ENCODE measurements around the gene ZYG11A.
"Not testable (repeated sequence)": the region's sequence is repeated elsewhere in the genome, so short reads cannot be mapped to it uniquely, and the experiment has no call there.

DNA sequence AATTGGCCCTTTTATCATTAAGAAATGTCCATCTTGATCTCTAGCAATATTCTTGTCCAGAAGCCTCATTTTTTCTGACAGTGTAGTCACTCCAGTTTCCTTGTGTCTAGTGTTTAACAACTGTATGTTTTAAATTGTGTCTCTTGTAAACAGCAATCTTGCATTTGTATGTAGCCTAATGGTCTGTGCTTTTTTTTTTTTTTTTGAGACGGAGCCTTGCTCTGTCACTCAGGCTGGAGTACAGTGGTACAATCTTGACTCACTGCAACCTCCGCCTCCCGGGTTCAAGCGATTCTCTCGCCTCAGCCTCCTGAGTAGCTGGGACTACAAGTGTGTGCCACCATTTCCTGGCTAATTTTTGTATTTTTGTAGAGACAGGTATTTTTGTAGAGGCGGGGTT lies 2.6 kb downstream of the ZYG11A start:
- TF ChIP-seq EP300 (IDR thresholded peaks at IDR 0.05): not testable (repeated sequence)
- TF ChIP-seq, protein P1, sequence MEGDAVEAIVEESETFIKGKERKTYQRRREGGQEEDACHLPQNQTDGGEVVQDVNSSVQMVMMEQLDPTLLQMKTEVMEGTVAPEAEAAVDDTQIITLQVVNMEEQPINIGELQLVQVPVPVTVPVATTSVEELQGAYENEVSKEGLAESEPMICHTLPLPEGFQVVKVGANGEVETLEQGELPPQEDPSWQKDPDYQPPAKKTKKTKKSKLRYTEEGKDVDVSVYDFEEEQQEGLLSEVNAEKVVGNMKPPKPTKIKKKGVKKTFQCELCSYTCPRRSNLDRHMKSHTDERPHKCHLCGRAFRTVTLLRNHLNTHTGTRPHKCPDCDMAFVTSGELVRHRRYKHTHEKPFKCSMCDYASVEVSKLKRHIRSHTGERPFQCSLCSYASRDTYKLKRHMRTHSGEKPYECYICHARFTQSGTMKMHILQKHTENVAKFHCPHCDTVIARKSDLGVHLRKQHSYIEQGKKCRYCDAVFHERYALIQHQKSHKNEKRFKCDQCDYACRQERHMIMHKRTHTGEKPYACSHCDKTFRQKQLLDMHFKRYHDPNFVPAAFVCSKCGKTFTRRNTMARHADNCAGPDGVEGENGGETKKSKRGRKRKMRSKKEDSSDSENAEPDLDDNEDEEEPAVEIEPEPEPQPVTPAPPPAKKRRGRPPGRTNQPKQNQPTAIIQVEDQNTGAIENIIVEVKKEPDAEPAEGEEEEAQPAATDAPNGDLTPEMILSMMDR (IDR thresholded peaks at IDR 0.05): not testable (repeated sequence)
